Measurements from ENCODE around the gene TLE1. TPM values are rescaled to one million over a fixed set of nuclear protein-coding genes. Genes with fewer than 3 reads are reported as not detected.

Gene TLE1
- total RNA-seq, 1 donor from 2014 or later, result 16.3 TPM

- TF ChIP-seq CTCF (IDR thresholded peaks at IDR 0.05), result no peak
- intact Hi-C loops (cut with micrococcal nuclease), result loop anchor here (1.0 to 5.0 kb wide), 8 partner anchors 10 to 1275 kb away; no protein-coding TSS in a partner anchor
- H3K4me3 Mint-ChIP-seq, result no peak overlapping the region
- peak; percentile 61 for DNase-seq
- H3K27ac Mint-ChIP-seq, result peak overlapping the region; percentile 78
- POLR2A ChIA-PET, result interaction anchor here (0.7 to 2.7 kb wide), 4 partner anchors 32 to 440 kb away, joined by 3 to 22 read pairs (median 6); no protein-coding TSS in a partner anchor
- peaks cover 16% of the 10 kb centered on the region for H3K36me3 Mint-ChIP-seq (ENCODE audit: low read depth)
- CTCF ChIA-PET, result interaction anchor here (0.6 to 9.3 kb wide), 23 partner anchors 9 to 1512 kb away, joined by 3 to 128 read pairs (median 4); no protein-coding TSS in a partner anchor
- ATAC-seq (ENCODE audit: low read depth), result peak; percentile 13
- H3K4me1 Mint-ChIP-seq, result peaks cover 8% of the 10 kb centered on the region
- H3K9me3 Mint-ChIP-seq, result no peaks in the 10 kb centered on the region
- H3K27me3 Mint-ChIP-seq, result no peaks in the 10 kb centered on the region
Observed at GRCh38 chr9:81686614-81687520, 2.5 kb downstream of the TLE1 start.

GRCh38 chr9:81685763-81686613 lies 3.4 kb downstream of the TLE1 start:
- ChIA-PET CTCF (interaction anchor here (0.6 to 9.3 kb wide), 23 partner anchors 8 to 1511 kb away, joined by 3 to 128 read pairs (median 4); no protein-coding TSS in a partner anchor), POLR2A (interaction anchor here (0.7 to 2.7 kb wide), 4 partner anchors 31 to 441 kb away, joined by 3 to 22 read pairs (median 6); no protein-coding TSS in a partner anchor)
- Mint-ChIP-seq H3K27me3 (no peaks in the 10 kb centered on the region), H3K27ac (no peak overlapping the region), H3K4me1 (peaks cover 9% of the 10 kb centered on the region), H3K9me3 (no peaks in the 10 kb centered on the region), H3K4me3 (no peak overlapping the region), H3K36me3 (ENCODE audit: low read depth) (peaks cover 25% of the 10 kb centered on the region)
- DNase-seq (no peak), ATAC-seq (ENCODE audit: low read depth) (no peak)
- intact Hi-C loops (cut with micrococcal nuclease), result loop anchor here (2.0 to 5.0 kb wide), 5 partner anchors 17 to 1276 kb away; no protein-coding TSS in a partner anchor
- TF ChIP-seq CTCF (IDR thresholded peaks at IDR 0.05), result no peak

GRCh38 chr9:81684635-81685034 lies 4.7 kb downstream of the TLE1 start:
- POLR2A ChIA-PET, result interaction anchor here (1.0 kb wide), 1 partner anchor 29 kb away, joined by 7 read pairs; no protein-coding TSS in a partner anchor
- H3K36me3 Mint-ChIP-seq (ENCODE audit: low read depth), result peaks cover 33% of the 10 kb centered on the region
- no peak for TF ChIP-seq CTCF (IDR thresholded peaks at IDR 0.05)
- intact Hi-C loops (cut with micrococcal nuclease), result loop anchor here (5.0 kb wide), 1 partner anchor 1278 kb away; no protein-coding TSS in a partner anchor
- no peaks in the 10 kb centered on the region for H3K27me3 Mint-ChIP-seq
- no peak overlapping the region for H3K27ac Mint-ChIP-seq
- H3K9me3 Mint-ChIP-seq, result no peaks in the 10 kb centered on the region
- H3K4me3 Mint-ChIP-seq, result no peak overlapping the region
- no peak for ATAC-seq (ENCODE audit: low read depth)
- DNase-seq, result no peak
- peaks cover 14% of the 10 kb centered on the region for H3K4me1 Mint-ChIP-seq
- CTCF ChIA-PET, result interaction anchor here (1.0 to 9.3 kb wide), 2 partner anchors 65 to 162 kb away, joined by 3 to 128 read pairs; no protein-coding TSS in a partner anchor

GRCh38 chr9:81683704-81684103 lies 5.6 kb downstream of the TLE1 start:
- no peaks in the 10 kb centered on the region for H3K9me3 Mint-ChIP-seq
- H3K36me3 Mint-ChIP-seq (ENCODE audit: low read depth), result peaks cover 37% of the 10 kb centered on the region
- no peak for ATAC-seq (ENCODE audit: low read depth)
- CTCF ChIA-PET, result interaction anchor here (0.7 to 9.3 kb wide), 4 partner anchors 10 to 161 kb away, joined by 3 to 128 read pairs (median 3); no protein-coding TSS in a partner anchor
- no peak overlapping the region for H3K4me3 Mint-ChIP-seq
- H3K4me1 Mint-ChIP-seq, result peaks cover 12% of the 10 kb centered on the region
- no peak overlapping the region for H3K27ac Mint-ChIP-seq
- no peaks in the 10 kb centered on the region for H3K27me3 Mint-ChIP-seq
- POLR2A ChIA-PET, result interaction anchor here (0.6 to 1.5 kb wide), 3 partner anchors 28 to 119 kb away, joined by 4 to 5 read pairs (median 5); no protein-coding TSS in a partner anchor
- TF ChIP-seq CTCF (IDR thresholded peaks at IDR 0.05), result no peak
- no peak for DNase-seq
- intact Hi-C loops (cut with micrococcal nuclease), result no loop called here

Data from activated B cell treated with CpG ODN at 0.5 μM for 24 hours (primary cell).